ENCODE data around the gene CYP39A1. TPM values are rescaled to one million over a fixed set of nuclear protein-coding genes. Genes with fewer than 3 reads are reported as not detected.
A peak's percentile ranks its signal among the peaks of the same experiment; 100 is the strongest.

Gene CYP39A1
- total and polyA plus RNA-seq, 5 donors, result 3.3 to 8.7 (median 7.1) TPM

DNA sequence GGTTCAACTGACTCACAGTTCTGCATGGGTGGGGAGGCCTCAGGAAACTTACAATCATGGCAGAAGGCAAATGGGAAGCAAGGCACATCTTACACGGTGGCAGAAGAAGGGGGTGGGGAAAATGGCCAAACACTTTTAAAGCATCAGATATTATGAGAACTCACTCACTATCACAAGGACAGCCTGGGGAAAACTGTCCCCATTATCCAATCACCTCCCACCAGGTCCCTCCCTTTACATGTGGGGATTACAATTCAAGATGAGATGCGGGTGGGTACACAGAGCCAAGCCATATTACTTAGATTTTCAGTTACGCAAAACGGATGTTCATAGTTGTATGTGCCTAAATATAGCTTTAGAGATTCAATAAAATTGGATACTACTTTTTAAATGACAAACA lies 25.6 kb downstream of the CYP39A1 start:
- no peaks in the 10 kb centered on the region for H3K27me3 ChIP-seq (ENCODE audit: control insufficient read depth, insufficient read depth)
- no peak for ATAC-seq
- intact Hi-C loops (cut with DNase I), result loop anchor here in 3 of 4 donors (5.0 to 10.0 kb wide), 3 partner anchors 132 to 210 kb away; partner anchors contain the start of gene RCAN2 (in 2 of the 3)
- no peak overlapping the region for H3K27ac ChIP-seq (ENCODE audit: low read length)
- H3K4me3 ChIP-seq (ENCODE audit: low read length), result no peak overlapping the region
- H3K9me3 ChIP-seq (ENCODE audit: control insufficient read depth, low read length), result no peaks in the 10 kb centered on the region
- H3K4me1 ChIP-seq (ENCODE audit: control insufficient read depth, insufficient read depth, low read length), result no peaks in the 10 kb centered on the region
- DNase-seq, result no peak
- 87% methylated on average over 4 of the region's 4 CpGs for WGBS

DNA sequence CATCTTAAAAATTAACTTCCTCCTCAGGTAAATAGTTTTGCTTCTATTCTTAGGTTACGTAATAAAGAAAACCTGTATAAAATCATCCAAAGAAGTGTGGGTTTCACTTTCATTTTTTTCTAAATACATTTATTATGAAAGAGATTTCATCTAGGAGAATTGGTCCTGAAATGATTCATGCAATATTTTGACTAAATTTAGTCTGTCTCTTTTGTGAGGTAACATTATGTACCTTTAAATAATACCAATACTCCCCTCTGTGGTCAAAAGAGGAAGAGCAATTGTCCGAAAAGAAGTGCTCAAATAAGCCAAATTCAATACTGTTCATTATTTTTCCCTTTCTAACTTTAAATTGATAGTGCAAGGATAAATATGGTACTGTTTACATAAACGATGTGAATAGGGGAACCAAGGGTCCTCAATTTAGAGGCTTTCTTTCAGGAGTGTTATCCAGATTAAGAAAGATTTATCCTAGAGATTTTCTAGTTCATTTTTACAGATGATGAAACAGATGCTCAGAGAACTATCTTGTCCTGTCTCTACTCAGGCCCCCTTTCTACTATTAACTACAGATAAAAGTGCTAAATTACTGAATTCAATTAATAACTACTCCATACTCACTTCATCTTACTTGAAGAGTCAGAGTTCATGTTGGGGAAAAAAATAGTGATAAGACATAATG lies 26.2 kb downstream of the CYP39A1 start:
- Histone ChIP-seq H3K27ac (ENCODE audit: low read length) (no peak overlapping the region), H3K9me3 (ENCODE audit: control insufficient read depth, low read length) (no peaks in the 10 kb centered on the region)

DNA sequence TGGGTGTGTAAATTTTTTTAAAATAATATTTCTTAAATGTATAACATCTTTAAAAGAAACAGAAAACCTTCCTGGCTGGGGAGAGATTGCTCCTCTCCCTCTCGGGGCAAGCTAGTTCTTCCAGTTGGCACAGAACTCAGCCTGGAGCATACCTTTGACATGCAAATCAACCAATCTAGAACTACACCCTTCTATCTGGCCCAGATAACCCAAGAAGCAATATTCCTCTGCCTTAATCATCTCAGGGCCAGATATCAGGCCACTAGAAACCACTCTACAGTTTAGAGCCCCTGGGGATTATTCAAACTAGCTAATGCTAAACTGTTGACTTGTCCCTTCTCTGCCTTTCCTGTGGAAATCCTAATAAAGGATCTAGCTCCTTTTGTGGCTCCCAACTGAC lies 33.9 kb downstream of the CYP39A1 start:
- WGBS, result 90% methylated on average over 1 of the region's 1 CpG

More for the DNA sequence above, 26.2 kb downstream of the CYP39A1 start:
- Histone ChIP-seq H3K27me3 (ENCODE audit: control insufficient read depth, insufficient read depth) (no peaks in the 10 kb centered on the region), H3K4me1 (ENCODE audit: control insufficient read depth, insufficient read depth, low read length) (no peaks in the 10 kb centered on the region), H3K4me3 (ENCODE audit: low read length) (no peak overlapping the region)
- ATAC-seq (peak in 1 of 2 donors; percentile 31), DNase-seq (no peak)
- WGBS, result 28% methylated on average over 3 of the region's 3 CpGs
- intact Hi-C loops (cut with DNase I), result loop anchor here in 3 of 4 donors (5.0 to 10.0 kb wide), 3 partner anchors 132 to 209 kb away; partner anchors contain the start of gene RCAN2 (in 2 of the 3)

DNA sequence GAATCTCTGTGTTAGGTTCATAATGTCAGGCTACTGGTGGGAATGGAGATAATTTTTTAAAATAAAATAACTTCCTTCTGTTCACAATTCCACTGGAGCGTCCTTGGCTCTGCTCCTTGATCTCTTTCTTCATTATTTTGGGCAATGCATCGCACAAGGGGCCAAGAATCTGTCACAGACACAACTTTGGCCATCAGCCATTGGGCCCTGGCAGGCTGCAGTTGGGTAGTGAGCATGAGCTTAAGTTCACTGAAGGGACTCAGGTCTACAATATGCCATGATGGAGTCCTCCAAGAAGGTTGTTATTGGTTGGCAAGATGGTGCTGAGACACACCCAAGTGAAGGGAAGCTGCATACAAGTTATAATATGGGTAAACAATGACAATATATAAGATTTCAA lies 40.0 kb downstream of the CYP39A1 start:
- ATAC-seq (peak; percentile 28 to 47), DNase-seq (peak; percentile 17 to 60 (median 43))
- no peak overlapping the region for H3K4me3 ChIP-seq (ENCODE audit: low read length)
- H3K9me3 ChIP-seq (ENCODE audit: control insufficient read depth, low read length), result no peaks in the 10 kb centered on the region
- no peak overlapping the region for H3K27ac ChIP-seq (ENCODE audit: low read length)
- WGBS, result 46% methylated on average over 2 of the region's 2 CpGs
- no peaks in the 10 kb centered on the region for H3K4me1 ChIP-seq (ENCODE audit: control insufficient read depth, insufficient read depth, low read length)
- intact Hi-C loops (cut with DNase I), result no loop called here
- H3K27me3 ChIP-seq (ENCODE audit: control insufficient read depth, insufficient read depth), result no peaks in the 10 kb centered on the region

More for the DNA sequence above, 33.9 kb downstream of the CYP39A1 start:
- no peak overlapping the region for H3K27ac ChIP-seq (ENCODE audit: low read length)
- H3K27me3 ChIP-seq (ENCODE audit: control insufficient read depth, insufficient read depth), result no peaks in the 10 kb centered on the region
- H3K4me3 ChIP-seq (ENCODE audit: low read length), result no peak overlapping the region
- H3K9me3 ChIP-seq (ENCODE audit: control insufficient read depth, low read length), result no peaks in the 10 kb centered on the region
- no peak for DNase-seq
- ATAC-seq, result no peak
- intact Hi-C loops (cut with DNase I), result no loop called here
- peaks cover 1% of the 10 kb centered on the region for H3K4me1 ChIP-seq (ENCODE audit: control insufficient read depth, insufficient read depth, low read length)

DNA sequence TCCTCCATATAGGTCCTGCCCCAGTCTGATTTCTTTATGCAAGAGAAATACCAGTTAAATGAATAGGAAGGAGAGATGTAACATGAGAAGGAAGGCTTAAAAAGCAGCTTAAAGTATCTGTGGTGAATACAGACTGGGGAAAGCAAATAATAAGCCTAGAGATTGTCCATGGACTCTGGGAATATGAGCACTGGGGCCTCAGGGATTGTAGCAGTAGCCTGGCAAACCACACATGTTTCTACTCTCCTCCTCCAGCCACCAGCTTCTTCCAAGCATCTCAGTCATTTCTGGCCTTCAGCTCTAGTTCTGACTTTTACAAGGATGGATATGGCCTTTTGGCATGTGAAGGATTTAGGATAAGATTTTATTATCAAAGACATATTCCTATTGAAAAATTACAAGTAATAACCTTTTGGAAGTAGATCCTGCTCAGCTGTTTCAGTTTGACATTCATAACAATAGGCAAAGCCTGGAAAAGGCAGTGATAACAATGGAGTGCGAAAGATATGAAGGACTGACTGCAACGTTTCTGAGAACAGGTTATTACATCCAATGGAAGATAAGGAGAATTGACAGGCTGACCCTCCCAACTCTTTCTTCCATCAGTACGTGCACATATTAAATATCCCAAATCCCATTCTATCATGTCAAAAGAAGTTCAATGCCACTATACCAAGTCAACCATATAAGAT lies 41.6 kb downstream of the CYP39A1 start:
- no peaks in the 10 kb centered on the region for H3K27me3 ChIP-seq (ENCODE audit: control insufficient read depth, insufficient read depth)
- no peak overlapping the region for H3K27ac ChIP-seq (ENCODE audit: low read length)
- no peaks in the 10 kb centered on the region for H3K4me1 ChIP-seq (ENCODE audit: control insufficient read depth, insufficient read depth, low read length)
- intact Hi-C loops (cut with DNase I), result no loop called here
- ATAC-seq, result no peak
- H3K4me3 ChIP-seq (ENCODE audit: low read length), result no peak overlapping the region
- H3K9me3 ChIP-seq (ENCODE audit: control insufficient read depth, low read length), result no peaks in the 10 kb centered on the region
- no peak for DNase-seq
- WGBS, result 57% methylated on average over 3 of the region's 3 CpGs

DNA sequence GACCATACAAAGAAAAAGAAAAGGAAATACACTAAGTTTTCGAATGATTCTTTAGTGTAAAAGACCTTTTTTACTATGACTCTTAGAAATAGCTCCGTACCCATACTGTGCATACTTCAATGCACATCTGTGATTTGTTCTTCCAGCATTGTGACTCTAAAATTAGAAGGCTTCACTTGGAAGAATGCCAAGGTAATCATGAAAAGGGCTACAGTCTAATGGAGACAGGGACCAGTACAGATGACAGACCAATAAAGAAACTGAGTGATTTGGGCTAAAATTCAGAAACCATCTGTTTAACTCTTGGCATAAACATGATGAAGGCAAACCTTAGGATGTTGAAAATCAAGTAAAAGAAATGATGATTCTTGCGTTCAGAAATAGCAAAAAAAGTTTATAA lies 46.3 kb downstream of the CYP39A1 start:
- intact Hi-C loops (cut with DNase I), result no loop called here
- WGBS, result 52% methylated on average over 3 of the region's 3 CpGs
- no peak for ATAC-seq

DNA sequence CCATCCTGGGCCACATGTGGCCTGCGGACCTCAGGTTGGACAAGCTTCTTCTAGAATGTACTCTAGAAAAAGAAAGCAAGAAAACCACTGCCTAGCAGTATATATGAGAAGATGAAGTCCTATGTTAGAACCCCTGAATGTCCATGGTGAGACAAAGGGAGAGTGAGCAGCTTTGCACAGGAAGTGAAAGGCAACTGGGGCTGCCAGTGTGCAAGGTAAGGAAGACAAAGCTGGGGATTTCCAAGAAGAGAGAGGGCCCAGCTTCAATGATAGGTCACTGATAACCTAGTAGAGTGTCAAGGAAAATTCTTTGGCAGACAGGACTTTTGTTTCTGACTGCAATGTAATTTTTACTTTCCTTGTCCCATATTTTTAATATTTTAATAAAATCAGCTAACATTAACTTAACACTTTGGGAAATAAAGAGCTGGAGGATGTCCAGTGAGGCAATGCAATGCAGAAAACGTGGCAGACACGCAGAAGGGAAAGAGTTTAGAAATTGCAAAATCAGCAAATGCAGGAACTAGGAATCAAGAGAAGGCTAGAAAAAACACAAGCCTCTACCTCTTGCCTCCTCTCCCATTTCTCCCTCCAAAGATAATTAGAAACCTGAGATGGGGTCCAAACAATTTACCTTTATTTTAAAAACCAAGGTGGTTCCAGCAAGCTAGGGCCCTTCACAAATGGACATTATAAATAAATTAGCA lies 47.4 kb downstream of the CYP39A1 start:
- intact Hi-C loops (cut with DNase I), result no loop called here
- no peak for DNase-seq
- Histone ChIP-seq H3K27ac (ENCODE audit: low read length) (no peak overlapping the region), H3K27me3 (ENCODE audit: control insufficient read depth, insufficient read depth) (no peaks in the 10 kb centered on the region), H3K4me1 (ENCODE audit: control insufficient read depth, insufficient read depth, low read length) (peaks cover 2% of the 10 kb centered on the region), H3K4me3 (ENCODE audit: low read length) (no peak overlapping the region), H3K9me3 (ENCODE audit: control insufficient read depth, low read length) (no peaks in the 10 kb centered on the region)
- no peak for ATAC-seq
- 83% methylated on average over 3 of the region's 3 CpGs for WGBS

More for the DNA sequence above, 46.3 kb downstream of the CYP39A1 start:
- H3K9me3 ChIP-seq (ENCODE audit: control insufficient read depth, low read length), result no peaks in the 10 kb centered on the region
- peaks cover 2% of the 10 kb centered on the region for H3K4me1 ChIP-seq (ENCODE audit: control insufficient read depth, insufficient read depth, low read length)
- H3K4me3 ChIP-seq (ENCODE audit: low read length), result no peak overlapping the region
- no peaks in the 10 kb centered on the region for H3K27me3 ChIP-seq (ENCODE audit: control insufficient read depth, insufficient read depth)
- H3K27ac ChIP-seq (ENCODE audit: low read length), result no peak overlapping the region
- DNase-seq, result no peak

DNA sequence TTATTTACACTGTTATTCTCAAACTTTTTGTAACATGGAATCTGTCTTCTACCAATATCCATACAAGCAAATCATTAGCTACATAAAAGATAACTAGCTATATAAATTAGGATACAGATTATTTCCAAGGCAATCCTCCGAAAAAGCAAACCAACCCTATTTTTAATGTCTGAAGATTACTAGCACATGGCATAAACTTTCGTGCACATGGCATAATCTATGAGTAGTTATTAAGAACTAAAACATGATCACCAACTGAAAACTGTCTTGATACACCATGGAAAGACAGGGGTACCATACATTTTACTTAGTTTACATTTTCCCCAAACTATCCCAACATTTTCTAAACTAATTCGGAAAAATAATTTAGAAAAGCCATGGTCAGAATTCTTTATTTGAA lies 54.4 kb downstream of the CYP39A1 start:
- Histone ChIP-seq H3K4me3 (ENCODE audit: low read length) (no peak overlapping the region), H3K4me1 (ENCODE audit: control insufficient read depth, insufficient read depth, low read length) (no peaks in the 10 kb centered on the region), H3K27me3 (ENCODE audit: control insufficient read depth, insufficient read depth) (no peaks in the 10 kb centered on the region), H3K9me3 (ENCODE audit: control insufficient read depth, low read length) (no peaks in the 10 kb centered on the region), H3K27ac (ENCODE audit: low read length) (no peak overlapping the region)
- DNase-seq (no peak), ATAC-seq (no peak)
- intact Hi-C loops (cut with DNase I), result no loop called here
- 88% methylated on average over 3 of the region's 3 CpGs for WGBS

DNA sequence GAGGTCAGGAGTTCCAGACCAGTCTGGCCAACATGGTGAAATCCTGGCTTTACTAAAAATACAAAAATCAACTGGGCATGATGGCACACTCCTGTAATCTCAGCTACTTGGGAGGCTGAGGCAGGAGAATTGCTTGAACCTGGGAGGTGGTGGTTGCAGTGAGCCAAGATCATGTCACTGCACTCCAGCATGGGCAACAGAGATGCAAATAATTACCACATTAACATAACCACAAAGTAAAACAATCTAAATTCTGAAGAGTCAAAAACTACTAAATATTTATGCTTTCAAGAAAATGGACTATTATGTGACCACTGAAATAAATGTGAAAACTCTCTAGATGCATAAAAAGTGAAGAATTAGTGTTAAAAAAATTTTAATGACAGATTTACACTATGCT lies 59.9 kb downstream of the CYP39A1 start:
- no peak overlapping the region for H3K27ac ChIP-seq (ENCODE audit: low read length)
- H3K4me1 ChIP-seq (ENCODE audit: control insufficient read depth, insufficient read depth, low read length), result no peaks in the 10 kb centered on the region
- no peak overlapping the region for H3K4me3 ChIP-seq (ENCODE audit: low read length)
- no peaks in the 10 kb centered on the region for H3K27me3 ChIP-seq (ENCODE audit: control insufficient read depth, insufficient read depth)
- DNase-seq (no peak), ATAC-seq (no peak)
- H3K9me3 ChIP-seq (ENCODE audit: control insufficient read depth, low read length), result no peaks in the 10 kb centered on the region
- intact Hi-C loops (cut with DNase I), result no loop called here

DNA sequence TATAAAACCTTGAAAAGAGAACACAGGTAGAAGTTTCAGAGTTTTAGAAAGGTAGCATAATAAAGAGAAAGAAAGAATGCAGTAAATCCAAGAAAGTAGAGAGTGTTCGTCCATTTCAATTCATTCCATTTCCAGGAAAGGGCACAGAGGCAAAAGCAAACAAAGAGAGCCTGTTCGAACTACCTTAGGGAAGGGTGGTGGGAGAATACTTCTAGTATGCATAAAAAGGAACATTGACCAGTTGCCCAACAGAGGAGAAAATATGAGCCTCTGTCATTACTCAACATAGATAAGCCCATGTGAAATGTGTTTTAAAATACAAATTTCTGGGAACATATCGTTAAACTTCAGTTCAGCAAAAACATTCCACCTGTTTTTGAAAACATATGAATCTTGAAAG lies 60.6 kb downstream of the CYP39A1 start:
- Histone ChIP-seq H3K27me3 (ENCODE audit: control insufficient read depth, insufficient read depth) (no peaks in the 10 kb centered on the region), H3K4me1 (ENCODE audit: control insufficient read depth, insufficient read depth, low read length) (no peaks in the 10 kb centered on the region), H3K4me3 (ENCODE audit: low read length) (no peak overlapping the region), H3K27ac (ENCODE audit: low read length) (no peak overlapping the region), H3K9me3 (ENCODE audit: control insufficient read depth, low read length) (no peaks in the 10 kb centered on the region)
- ATAC-seq (no peak), DNase-seq (no peak)
- WGBS, result 67% methylated on average over 3 of the region's 3 CpGs
- intact Hi-C loops (cut with DNase I), result no loop called here

DNA sequence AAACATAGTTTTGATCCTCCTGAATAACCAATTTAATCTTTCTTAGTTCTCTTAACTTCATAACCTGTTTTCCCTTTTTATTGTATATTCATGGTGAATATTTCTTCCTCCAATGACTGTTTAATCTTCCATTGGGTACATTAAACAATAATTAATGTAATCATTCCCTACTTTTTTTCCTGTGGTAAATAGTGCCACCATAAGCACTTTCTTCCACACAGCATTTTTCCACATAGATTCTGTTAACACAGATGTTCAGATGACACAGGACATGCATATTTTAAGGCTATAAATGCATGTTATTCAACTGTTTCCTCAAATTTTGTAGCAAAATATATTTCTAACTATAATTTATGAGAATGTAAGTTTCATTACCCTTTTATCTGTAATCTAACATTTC lies 61.9 kb downstream of the CYP39A1 start:
- Histone ChIP-seq H3K27me3 (ENCODE audit: control insufficient read depth, insufficient read depth) (no peaks in the 10 kb centered on the region), H3K4me3 (ENCODE audit: low read length) (no peak overlapping the region), H3K9me3 (ENCODE audit: control insufficient read depth, low read length) (no peaks in the 10 kb centered on the region), H3K27ac (ENCODE audit: low read length) (no peak overlapping the region), H3K4me1 (ENCODE audit: control insufficient read depth, insufficient read depth, low read length) (no peaks in the 10 kb centered on the region)
- DNase-seq (no peak), ATAC-seq (no peak)
- intact Hi-C loops (cut with DNase I), result no loop called here

Measured in right cardiac atrium (tissue), 5 donors.